Bronchial epithelial cell (primary cell): ENCODE data around the gene HDAC1. TPM values are rescaled to one million over a fixed set of nuclear protein-coding genes. Genes with fewer than 3 reads are reported as not detected.

ENCODE experiments used
- DNase-seq: peaks from one replicate; pipeline ENCODE4 v3.0.0-alpha.2; 2010; ENCODE audit warnings: low read depth
- FAIRE-seq: peaks from 2 replicates; lab custom pipeline; 2011; peaks lifted over from hg19 to GRCh38; lab: Jason Lieb, UNC
- H3K27me3 ChIP-seq: 2 replicates; pipeline ENCODE4 v1.5.1; 2011; ENCODE audit warnings: low read length; ENCODE audit not compliant: control insufficient read depth, insufficient read depth
- H3K36me3 ChIP-seq: 2 replicates; pipeline ENCODE4 v1.5.1; 2011; ENCODE audit warnings: low read length; ENCODE audit not compliant: control insufficient read depth, insufficient read depth
- H3K4me3 ChIP-seq: 2 replicates; pipeline ENCODE4 v1.5.1; 2011; ENCODE audit warnings: mild to moderate bottlenecking, low read depth, low read length, control low read depth
- total RNA-seq: library from RNA; depleted of rRNA; stranded (reverse); fragments of >200 nt; gene quantifications from 2 replicates; pipeline ENCODE4 v1.2.1, GENCODE V29; 2014
- TF ChIP-seq, protein P1 (sequence below): IDR thresholded peaks from 2 replicates; pipeline ENCODE4 v1.5.1; 2011; ENCODE audit warnings: mild to moderate bottlenecking, moderate library complexity, low read length, control low read depth, inconsistent platforms; ENCODE audit not compliant: insufficient read depth, severe bottlenecking

Gene HDAC1
- total RNA-seq, 1 donor from 2014 or later = 83.7 TPM

DNA sequence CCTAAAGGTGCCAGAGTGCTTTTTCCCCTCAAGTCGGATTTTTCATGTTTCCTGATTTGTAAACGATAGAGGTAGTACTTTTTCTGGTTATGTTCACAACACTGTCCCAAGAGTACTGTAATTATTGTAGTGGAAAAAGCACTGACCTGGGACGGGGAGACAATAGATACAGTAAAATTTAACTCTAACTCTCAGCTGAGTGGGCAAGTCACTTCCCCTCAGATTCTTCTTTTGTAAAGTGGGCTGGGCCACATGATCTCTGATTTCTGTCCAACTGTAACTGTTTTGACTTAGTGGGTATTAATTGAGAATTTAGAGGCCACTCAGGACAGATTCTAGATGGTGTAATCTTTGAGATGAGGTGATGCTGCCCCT is 25.0 kb downstream of the HDAC1 start:
- FAIRE-seq = no peak
- no peak overlapping the region for H3K4me3 ChIP-seq
- peaks cover 4% of the 10 kb centered on the region for H3K36me3 ChIP-seq
- DNase-seq = no peak
- TF ChIP-seq, protein P1, sequence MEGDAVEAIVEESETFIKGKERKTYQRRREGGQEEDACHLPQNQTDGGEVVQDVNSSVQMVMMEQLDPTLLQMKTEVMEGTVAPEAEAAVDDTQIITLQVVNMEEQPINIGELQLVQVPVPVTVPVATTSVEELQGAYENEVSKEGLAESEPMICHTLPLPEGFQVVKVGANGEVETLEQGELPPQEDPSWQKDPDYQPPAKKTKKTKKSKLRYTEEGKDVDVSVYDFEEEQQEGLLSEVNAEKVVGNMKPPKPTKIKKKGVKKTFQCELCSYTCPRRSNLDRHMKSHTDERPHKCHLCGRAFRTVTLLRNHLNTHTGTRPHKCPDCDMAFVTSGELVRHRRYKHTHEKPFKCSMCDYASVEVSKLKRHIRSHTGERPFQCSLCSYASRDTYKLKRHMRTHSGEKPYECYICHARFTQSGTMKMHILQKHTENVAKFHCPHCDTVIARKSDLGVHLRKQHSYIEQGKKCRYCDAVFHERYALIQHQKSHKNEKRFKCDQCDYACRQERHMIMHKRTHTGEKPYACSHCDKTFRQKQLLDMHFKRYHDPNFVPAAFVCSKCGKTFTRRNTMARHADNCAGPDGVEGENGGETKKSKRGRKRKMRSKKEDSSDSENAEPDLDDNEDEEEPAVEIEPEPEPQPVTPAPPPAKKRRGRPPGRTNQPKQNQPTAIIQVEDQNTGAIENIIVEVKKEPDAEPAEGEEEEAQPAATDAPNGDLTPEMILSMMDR = no peak
- no peaks in the 10 kb centered on the region for H3K27me3 ChIP-seq

DNA sequence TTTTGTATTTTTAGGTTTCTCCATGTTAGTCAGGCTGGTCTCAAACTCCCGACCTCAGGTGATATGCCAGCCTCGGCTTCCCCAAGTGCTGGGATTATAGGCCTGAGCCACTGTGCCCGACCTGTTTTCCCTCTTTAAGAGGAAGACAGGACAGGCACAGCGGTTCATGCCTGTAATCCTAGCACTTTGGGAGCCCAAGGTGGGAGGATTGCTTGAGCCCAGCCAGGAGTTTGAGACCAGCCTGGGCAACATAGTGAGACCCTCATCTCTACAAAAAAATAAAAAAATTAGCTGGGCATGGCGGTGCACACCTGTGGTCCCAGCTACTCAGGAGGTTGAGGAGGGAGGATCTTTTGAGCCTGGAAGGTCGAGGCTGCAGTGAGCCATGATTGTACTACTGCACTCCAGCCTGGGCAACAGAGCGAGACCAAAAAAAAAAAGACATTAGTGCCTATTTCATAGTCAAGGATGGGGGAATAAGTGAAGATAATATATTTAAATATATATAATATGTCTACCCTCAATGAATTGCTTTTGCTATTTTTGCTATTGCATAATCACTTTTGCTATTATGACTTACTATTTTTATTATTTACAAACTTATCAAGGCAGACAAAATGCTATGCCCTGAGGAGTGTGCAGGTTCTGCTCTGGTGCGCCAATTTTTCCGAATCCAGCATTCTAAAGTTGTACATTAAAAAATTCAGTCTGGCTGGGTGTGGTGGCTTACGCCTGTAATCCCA is 26.4 kb downstream of the HDAC1 start:
- H3K4me3 ChIP-seq = no peak overlapping the region
- DNase-seq (no peak), FAIRE-seq (no peak)
- TF ChIP-seq, protein P1 = no peak
- H3K27me3 ChIP-seq = no peaks in the 10 kb centered on the region
- H3K36me3 ChIP-seq = peaks cover 4% of the 10 kb centered on the region

DNA sequence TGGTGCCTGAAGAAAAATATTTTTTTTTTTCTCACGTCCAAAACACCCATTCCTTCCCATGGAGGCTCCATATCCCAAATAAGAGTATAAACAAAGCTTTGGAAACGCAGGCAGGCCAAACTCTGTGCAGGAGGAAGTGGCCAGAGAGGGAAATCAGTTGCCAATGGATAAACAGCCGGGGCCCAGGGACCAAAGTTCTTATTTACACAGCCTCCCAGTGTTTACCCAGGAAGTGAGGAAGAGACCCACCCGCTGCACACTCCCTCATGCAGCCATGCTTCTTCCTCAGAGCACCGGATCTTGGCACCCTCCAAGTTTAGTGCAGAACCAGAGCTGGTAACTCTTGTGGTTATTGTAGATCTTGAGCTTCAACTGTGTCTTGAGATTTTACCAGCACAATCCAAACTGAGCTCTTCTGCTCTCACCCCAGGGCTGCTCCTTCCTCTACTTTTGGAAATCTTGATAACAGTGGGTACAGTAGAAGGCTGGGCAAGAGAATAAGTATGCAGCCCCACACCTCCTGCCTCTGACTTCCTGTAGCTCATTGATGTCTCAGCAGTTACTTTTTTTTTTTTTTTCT is 29.9 kb downstream of the HDAC1 start:
- DNase-seq (peak; percentile 25), FAIRE-seq (no peak)
- no peak overlapping the region for H3K4me3 ChIP-seq
- TF ChIP-seq, protein P1 = no peak
- peaks cover 3% of the 10 kb centered on the region for H3K36me3 ChIP-seq
- H3K27me3 ChIP-seq = no peaks in the 10 kb centered on the region

DNA sequence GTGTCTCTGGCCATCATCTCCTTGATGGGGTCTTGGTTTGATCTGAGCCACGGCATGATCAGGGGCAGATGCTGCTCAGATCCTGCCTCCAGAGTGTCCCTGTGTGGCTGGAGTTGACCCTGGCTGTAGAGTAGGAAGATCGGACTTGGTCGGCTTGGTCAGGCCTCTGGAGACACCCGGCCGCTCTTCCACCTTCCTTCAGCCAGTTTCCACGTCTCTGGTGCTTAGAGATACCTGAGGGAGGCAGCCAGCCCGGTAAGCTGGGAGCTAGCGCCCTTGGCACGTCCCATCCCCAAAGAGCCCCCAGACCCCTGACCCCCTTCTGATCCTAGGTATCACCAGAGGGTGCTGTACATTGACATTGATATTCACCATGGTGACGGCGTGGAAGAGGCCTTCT is 35.3 kb downstream of the HDAC1 start:
- FAIRE-seq (no peak), DNase-seq (no peak)
- Histone ChIP-seq H3K36me3 (peaks cover 14% of the 10 kb centered on the region), H3K4me3 (no peak overlapping the region), H3K27me3 (no peaks in the 10 kb centered on the region)
- TF ChIP-seq, protein P1 = no peak

DNA sequence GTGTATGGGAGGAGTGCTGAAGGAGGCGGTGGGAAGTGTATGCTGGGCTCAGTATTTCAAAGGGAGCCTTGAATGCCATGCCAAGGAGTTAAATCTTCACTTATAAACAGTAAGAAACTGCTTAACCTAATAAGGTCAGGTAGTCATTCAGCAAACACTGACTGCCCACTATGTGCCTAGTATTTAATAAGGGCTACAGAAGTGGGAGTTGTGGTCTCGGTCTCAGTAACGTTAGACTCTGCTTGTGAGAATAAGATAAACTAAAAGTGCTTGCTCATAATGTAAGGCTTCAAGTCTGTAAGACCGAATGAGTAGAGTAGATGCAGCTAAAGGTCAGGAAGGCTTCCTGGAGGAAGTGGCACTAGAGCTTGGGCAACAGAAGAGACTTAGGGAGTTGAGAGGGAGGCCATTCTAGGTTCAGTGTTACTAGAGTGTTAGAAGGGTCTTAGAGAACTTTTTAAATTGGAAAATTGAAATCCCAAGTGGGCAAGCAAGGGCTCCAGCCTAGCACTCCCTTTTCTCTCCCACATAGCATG is 38.1 kb downstream of the HDAC1 start:
- FAIRE-seq = no peak
- no peak for DNase-seq
- peaks cover 16% of the 10 kb centered on the region for H3K36me3 ChIP-seq

More for the DNA sequence above, 38.1 kb downstream of the HDAC1 start:
- H3K4me3 ChIP-seq = no peak overlapping the region
- H3K27me3 ChIP-seq = no peaks in the 10 kb centered on the region
- TF ChIP-seq, protein P1 = no peak
